Upper lobe of right lung (tissue), 1 donor: ENCODE data around the gene ZNF225. TPM values are rescaled to one million over a fixed set of nuclear protein-coding genes. Genes with fewer than 3 reads are reported as not detected.

Experiments
- ATAC-seq: fragments of 200-7000 bp; cut with Tn5 transposase; one replicate; pipeline ENCODE4 v1.9.1; 2020; ENCODE audit warnings: mild to moderate bottlenecking, moderate library complexity
- DNase-seq: peaks from one replicate; pipeline ENCODE4 v3.0.0-alpha.2; 2020
- H3K27ac ChIP-seq: fragments of 200-600 bp; one replicate; pipeline ENCODE4 v1.8.0; 2022
- H3K27me3 ChIP-seq: fragments of 200-600 bp; one replicate; pipeline ENCODE4 v1.8.0; 2022; ENCODE audit warnings: mild to moderate bottlenecking
- H3K36me3 ChIP-seq: fragments of 200-600 bp; one replicate; pipeline ENCODE4 v1.8.0; 2022
- H3K4me1 ChIP-seq: fragments of 200-600 bp; one replicate; pipeline ENCODE4 v1.8.0; 2022
- H3K4me3 ChIP-seq: fragments of 200-600 bp; one replicate; pipeline ENCODE4 v1.8.0; 2022; ENCODE audit warnings: mild to moderate bottlenecking
- H3K9me3 ChIP-seq: fragments of 200-600 bp; one replicate; pipeline ENCODE4 v1.8.0; 2022
- intact Hi-C: fragments of 100-400 bp; cut with DNase I; formaldehyde crosslinking; loops from one replicate; pipeline ENCODE4 v1.11.0; 2022
- long read RNA-seq: library from polyadenylated mRNA; unstranded; transcript quantifications from one replicate; pipeline ENCODE4 v2.0.0, GENCODE V29; 2021
- total RNA-seq: library from RNA; stranded (reverse); fragmentation: NEBNext Ultra II Directional; extraction: Animal tissue kit (Norgen Biotek cat#: 25700); gene quantifications from one replicate; pipeline ENCODE4 v1.2.1, GENCODE V29; 2021
- TF ChIP-seq, protein P1 (sequence below): fragments of 200-600 bp; IDR thresholded peaks from one replicate; pipeline ENCODE4 v1.8.0; 2022; ENCODE audit warnings: antibody characterized with exemption
- donor health status: DM: no; HTN: yes; CAD: no; lungs with severe emphysema.

ZNF225 gene
- total RNA-seq, result 5.8 TPM
- long read RNA-seq, full-length matches to known transcripts, result 4 of 6 reads
- long read RNA-seq, partial matches to known transcripts, result 0 of 6 reads
- long read RNA-seq, other reads (novel, unspliced or antisense), result 2 of 6 reads

DNA sequence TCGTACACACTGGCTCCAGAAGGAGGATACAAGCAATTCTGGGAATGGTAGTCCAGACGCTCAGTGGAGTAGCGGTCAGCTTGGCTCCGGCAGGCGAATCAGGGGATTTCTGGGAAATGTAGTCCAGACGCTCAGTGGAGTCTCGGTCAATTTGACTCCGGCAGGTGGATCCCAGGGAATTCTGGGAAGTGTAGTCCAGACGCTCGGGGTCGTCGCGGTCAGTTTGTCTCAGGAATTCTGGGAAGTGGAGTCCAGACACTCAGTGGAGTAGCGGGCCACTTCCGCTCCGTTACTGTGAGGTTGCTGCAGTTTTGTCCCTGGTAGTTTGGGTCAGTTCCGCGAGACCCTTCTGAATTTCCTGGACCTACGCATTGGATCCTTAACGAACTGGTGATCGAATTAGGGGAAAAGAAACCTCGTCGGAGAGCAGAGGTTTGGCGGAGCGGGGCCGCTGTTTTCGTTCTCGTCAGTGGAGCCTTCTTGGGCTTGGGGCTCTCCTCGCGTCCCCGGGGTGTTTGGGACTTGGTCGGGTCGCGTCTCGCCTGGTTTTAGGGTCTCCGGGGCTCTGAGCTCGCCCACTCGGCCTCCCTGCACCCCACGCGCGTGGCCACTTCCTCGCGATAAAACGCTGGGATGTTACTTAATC lies at the start of gene ZNF225:
Gene ZNF225 (plus strand): TSS at position 262 of the 646 bp plus-strand sequence. CDS start 2,429 bp downstream, outside the sequence.
- Histone ChIP-seq H3K27ac (peak within 1 kb of the TSS; percentile 79), H3K36me3 (peaks cover 20% of the 10 kb centered on the region), H3K4me1 (peaks cover 15% of the 10 kb centered on the region), H3K9me3 (peaks cover 34% of the 10 kb centered on the region), H3K4me3 (peak within 1 kb of the TSS; percentile 82), H3K27me3 (no peaks in the 10 kb centered on the region)
- TF ChIP-seq, protein P1, sequence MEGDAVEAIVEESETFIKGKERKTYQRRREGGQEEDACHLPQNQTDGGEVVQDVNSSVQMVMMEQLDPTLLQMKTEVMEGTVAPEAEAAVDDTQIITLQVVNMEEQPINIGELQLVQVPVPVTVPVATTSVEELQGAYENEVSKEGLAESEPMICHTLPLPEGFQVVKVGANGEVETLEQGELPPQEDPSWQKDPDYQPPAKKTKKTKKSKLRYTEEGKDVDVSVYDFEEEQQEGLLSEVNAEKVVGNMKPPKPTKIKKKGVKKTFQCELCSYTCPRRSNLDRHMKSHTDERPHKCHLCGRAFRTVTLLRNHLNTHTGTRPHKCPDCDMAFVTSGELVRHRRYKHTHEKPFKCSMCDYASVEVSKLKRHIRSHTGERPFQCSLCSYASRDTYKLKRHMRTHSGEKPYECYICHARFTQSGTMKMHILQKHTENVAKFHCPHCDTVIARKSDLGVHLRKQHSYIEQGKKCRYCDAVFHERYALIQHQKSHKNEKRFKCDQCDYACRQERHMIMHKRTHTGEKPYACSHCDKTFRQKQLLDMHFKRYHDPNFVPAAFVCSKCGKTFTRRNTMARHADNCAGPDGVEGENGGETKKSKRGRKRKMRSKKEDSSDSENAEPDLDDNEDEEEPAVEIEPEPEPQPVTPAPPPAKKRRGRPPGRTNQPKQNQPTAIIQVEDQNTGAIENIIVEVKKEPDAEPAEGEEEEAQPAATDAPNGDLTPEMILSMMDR, result no peak
- ATAC-seq (peak; percentile 99), DNase-seq (peak; percentile 94)
- intact Hi-C loops, result no loop called here

DNA sequence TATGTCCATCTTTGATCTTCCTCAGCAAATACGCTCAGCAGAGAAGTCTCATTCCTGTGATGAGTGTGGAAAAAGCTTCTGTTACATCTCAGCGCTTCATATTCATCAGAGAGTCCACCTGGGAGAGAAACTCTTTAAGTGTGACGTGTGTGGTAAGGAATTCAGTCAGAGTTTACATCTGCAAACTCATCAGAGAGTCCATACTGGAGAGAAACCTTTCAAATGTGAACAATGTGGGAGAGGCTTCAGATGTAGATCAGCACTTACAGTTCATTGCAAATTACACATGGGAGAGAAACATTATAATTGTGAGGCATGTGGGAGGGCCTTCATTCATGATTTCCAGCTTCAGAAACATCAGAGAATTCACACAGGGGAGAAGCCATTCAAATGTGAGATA lies 46.9 kb upstream of the ZNF225 start:
- Histone ChIP-seq H3K4me3 (no peak overlapping the region), H3K36me3 (peaks cover 42% of the 10 kb centered on the region), H3K27me3 (no peaks in the 10 kb centered on the region), H3K4me1 (no peaks in the 10 kb centered on the region), H3K27ac (no peak overlapping the region), H3K9me3 (peaks cover 43% of the 10 kb centered on the region)
- TF ChIP-seq, protein P1, result no peak
- intact Hi-C loops, result no loop called here
- no peak for DNase-seq
- no peak for ATAC-seq

DNA sequence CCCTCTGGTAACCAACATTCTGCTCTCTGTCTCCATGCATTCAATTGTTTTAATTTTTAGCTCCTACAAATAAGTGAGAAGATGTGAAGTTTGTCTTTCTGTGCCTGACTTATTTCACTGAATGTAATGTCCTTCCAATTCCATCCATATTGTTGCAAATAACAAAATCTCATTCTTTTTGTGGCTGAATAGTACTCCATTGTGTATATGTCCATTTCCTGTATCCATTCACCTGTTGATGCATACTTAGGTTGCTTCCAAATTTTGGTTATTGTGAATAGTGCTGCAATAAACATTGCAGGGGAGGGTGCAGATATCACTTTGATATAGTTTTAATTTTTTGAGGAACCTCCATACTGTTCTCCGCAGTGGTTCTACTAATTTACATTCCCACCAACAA lies 43.8 kb upstream of the ZNF225 start:
- H3K9me3 ChIP-seq, result peaks cover 40% of the 10 kb centered on the region
- DNase-seq (no peak), ATAC-seq (no peak)
- TF ChIP-seq, protein P1, result no peak
- peaks cover 14% of the 10 kb centered on the region for H3K36me3 ChIP-seq
- H3K4me3 ChIP-seq, result no peak overlapping the region
- no peak overlapping the region for H3K27ac ChIP-seq
- H3K4me1 ChIP-seq, result no peaks in the 10 kb centered on the region
- intact Hi-C loops, result no loop called here
- no peaks in the 10 kb centered on the region for H3K27me3 ChIP-seq

DNA sequence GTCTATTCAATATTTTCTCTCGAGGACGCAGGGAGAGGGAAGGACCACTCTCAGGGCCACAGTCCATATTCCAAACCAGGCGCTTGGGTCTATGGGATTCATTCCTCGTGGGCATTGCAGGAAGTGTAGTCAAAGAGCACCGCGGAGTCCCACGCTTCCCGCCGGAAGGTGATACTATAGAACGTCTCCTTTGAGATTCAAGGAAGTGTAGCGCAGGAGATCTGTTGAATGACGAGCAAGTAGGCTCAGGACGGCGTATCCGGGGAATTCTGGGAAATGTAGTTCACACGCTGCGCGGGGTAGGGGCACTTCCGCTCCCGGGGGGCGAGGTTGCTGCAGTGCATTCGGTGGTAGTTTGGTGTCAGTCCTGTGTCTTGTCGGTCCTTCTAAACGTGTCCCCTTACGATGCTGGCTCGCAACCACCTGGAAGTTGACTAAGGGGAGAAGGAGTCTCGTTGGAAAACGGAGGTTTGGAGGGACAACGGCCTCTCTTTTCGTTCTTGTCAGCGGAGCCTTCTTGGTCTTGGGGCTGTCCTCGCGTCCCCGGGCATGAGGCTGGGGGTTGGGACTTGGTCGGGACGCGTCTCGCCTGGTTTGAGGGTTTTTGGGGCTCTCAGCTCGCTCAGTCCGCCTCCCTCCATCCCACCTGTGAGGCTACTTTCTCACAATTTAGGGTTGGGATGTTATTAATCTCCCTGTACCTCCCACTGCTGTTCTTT lies 41.2 kb upstream of the ZNF225 start, which contains the start of gene ZNF284:
Gene ZNF284 (plus strand): TSS at position 336 of the 719 bp plus-strand sequence. CDS start 4,231 bp downstream, outside the sequence.
- TF ChIP-seq, protein P1, result no peak
- peak within 1 kb of the TSS; percentile 31 for H3K27ac ChIP-seq
- peaks cover 18% of the 10 kb centered on the region for H3K9me3 ChIP-seq
- DNase-seq (peak; percentile 89), ATAC-seq (peak; percentile 100)
- H3K4me3 ChIP-seq, result peak within 1 kb of the TSS; percentile 76
- no peaks in the 10 kb centered on the region for H3K4me1 ChIP-seq
- no peaks in the 10 kb centered on the region for H3K36me3 ChIP-seq
- intact Hi-C loops, result no loop called here
- H3K27me3 ChIP-seq, result no peaks in the 10 kb centered on the region

DNA sequence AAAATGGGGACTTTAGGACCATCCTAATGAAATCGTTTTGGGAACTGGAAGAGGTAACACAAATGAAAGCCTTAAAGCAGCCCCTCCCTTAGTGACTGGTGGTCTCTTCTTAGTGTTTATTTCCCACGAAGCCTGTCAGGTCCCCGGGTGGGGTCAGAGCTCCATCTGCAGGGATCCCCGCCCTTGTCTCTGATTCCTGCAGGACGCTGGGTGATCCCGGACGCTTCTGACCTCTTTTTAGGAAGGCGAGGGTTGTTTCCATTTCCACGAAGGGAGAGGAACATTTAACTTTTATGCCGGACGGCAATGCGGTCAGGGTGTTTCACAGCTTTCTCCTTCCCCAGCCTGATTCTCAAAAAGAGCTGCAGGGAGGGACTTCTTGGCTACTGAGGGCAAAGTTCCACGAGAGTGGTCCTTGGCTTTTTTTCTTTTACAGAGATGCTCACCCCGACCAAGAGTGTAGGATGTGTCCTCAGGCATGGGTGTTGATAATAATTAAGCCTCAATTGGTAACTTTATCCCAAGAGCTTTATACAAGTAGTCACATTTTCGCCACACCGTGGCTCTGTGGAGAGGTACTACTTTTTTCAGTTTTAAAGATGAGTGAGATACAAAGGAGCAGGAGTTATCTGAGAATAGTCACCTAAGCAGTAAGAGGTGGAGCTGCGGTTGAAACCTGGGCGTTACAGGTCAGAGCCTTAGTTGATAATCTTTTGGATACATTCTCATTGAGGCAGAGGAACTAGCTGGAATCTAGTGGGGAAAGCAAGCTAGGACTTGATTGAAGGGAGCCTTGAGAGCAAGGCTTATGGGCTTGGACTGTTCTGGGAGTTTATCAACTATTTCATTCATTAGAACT lies 40.4 kb upstream of the ZNF225 start:
- peaks cover 10% of the 10 kb centered on the region for H3K9me3 ChIP-seq
- no peaks in the 10 kb centered on the region for H3K27me3 ChIP-seq
- H3K4me3 ChIP-seq, result peak overlapping the region; percentile 76
- no peaks in the 10 kb centered on the region for H3K4me1 ChIP-seq
- DNase-seq, result no peak
- H3K36me3 ChIP-seq, result no peaks in the 10 kb centered on the region
- no peak overlapping the region for H3K27ac ChIP-seq
- TF ChIP-seq, protein P1, result no peak
- intact Hi-C loops, result no loop called here
- ATAC-seq, result peak; percentile 16
